Pons (tissue), 1 donor: ENCODE data around the gene TBC1D22A.

Source experiments
- DNase-seq: peaks from one replicate; pipeline ENCODE4 v3.0.0-alpha.2; 2016; ENCODE audit warnings: low spot score

The TBC1D22A gene

DNA sequence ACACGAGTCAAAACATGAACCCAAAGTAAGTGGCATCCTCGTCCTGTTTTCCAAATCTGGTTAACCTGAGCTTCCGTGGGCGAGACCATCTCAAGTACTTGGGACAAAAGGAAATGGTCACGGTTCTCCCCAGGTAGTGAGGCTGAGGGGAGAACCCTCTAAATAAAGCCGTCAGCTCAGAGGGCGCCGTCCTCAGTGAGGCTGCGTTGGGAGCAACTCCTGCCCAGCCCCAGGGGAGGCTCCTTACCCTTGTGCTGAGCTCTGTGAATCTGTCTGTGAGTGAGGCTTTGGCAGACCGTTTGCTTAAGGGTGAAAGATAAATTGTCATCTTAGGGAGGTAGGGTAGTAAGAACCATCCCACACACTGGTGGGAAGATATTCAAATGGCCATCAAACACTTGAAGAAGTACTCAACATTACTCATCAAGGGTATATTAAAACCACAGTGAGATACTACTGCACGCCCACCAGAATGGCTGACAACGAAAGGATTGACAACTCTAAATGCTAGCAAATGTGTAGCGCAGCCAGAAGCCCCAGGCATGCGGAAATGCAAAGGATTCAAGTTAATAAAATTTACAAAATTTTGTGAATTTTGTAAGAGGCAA, 321.0 kb downstream of the TBC1D22A start:
- DNase-seq, result no peak

DNA sequence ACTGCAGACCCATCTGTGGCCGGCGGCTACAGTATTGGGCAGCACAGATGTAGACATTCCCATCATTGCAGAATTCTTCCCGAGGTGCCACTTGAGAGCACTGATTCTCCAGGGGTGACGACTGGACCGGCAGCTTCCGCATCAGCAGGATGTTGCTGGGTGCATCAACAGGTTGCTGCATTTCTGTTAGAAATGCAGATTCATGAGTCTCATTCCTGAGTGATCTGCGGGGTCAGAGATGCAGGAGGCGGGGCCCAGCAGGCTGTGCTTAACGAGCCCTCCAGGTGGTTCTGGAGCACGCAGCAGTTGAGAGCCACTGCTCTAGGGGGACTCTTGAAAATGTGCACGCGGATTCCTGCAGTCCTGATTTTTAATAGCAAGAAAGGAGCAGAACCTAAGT, 321.8 kb downstream of the TBC1D22A start:
- DNase-seq, result no peak

DNA sequence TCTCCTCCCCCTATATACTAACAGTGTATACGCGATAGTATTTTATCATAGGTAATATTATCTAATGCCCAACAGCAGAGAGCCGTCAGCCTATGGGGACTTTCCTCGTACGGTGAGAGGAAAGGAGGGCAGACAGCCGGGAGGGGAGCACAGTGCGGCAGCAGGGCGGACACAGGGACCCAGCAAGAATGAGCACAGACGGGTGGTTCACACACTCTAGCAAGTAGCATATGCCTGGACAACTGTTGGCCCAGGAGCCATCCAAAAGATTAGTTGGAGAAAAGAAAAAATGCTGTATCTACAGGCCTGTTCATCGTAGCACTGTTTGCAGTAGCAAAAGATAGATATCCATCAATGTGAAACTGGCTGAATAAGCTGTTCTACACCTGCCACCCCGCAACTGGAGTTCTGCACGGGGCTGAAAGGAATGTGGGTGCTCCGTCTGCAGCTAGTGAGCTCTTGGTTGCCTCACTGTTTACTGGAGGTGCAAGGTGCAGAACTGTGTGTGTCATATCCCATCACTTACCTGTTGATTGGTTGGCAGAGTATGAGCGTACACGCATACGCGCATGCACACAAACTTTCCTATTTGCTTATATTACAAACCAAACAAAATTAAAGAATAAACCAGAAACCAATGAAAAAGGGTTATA, 324.3 kb downstream of the TBC1D22A start:
- no peak for DNase-seq

DNA sequence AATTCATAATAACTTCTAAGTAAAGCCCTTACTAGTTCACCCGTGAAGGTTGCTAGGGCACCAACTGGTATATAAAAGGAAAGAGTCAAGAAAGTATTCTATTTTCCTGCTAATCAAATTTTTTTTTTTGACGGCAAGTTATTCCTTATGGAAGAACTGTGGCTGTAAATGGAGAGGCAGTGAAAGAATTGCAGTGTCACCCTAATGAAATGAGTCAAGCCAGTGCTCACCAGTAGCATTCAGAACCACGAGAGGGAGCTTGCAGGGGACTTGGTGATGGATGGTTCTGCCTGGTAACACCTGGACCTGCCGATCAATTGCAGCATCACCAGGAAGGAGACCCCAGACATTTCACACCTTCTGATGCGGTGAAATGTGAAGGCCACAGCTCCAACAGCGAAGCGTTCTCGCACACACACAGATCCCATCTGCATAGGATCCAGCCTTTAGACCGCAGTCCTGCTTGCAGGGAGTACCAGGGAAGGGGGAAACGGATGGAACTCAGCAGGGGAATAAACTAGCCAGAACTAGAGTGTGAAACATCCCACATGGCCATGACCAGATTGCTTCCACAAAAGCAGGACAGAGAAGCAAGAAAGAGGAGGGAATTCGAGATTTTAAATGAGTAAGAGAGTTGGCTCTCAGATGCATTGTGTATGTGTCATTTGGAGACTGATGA, 326.2 kb downstream of the TBC1D22A start:
- no peak for DNase-seq

DNA sequence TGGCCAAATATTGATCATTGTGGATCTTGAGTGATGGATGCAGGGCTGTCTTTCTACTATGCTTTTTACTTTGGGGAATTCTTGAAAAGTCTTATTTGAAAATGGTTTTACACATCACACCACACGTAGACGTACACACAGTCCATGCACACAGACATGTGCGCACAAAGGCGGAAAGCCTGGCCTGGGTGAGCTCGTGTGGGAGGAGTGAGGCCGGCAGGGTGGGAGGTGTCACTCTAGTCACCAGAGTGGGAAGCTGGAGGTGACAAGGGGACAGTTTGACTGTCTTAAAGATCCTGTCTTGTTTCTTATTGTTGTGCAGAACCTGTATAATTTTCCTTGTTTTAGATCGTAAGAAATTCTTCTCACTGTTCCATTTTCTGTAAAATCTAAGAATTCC, 326.9 kb downstream of the TBC1D22A start:
- no peak for DNase-seq

DNA sequence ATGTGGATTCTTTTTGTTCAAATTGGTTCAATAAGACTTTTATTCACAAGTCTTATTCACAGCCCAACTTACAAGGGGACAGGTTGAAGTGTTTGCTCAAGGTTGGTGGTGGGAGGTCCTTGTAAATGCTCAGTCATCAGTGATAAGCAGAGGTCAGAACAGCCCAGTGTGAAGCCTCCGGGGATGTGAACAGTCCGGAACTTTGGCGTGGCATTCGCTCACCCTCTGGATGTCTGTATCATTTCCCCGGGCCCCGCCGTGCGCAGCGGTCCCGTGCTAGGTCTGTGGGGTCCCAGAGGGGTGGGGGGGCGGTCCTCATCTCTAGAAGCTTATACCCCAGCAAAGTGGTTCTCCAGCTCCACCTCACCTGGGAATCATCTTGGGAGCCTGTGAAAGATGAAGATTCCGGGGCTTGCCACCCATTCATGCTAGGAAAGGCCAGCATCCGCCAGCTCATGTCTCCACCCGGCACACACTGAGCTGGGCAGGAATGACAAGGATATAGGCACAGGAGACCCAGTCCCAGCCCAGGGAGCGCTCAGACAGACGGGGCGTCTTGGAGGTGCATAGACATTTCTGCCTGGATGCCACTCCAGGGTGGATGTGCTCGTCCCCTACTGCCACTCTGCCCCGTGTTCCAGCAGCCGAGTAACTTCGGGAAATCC, 327.5 kb downstream of the TBC1D22A start:
- DNase-seq, result no peak

DNA sequence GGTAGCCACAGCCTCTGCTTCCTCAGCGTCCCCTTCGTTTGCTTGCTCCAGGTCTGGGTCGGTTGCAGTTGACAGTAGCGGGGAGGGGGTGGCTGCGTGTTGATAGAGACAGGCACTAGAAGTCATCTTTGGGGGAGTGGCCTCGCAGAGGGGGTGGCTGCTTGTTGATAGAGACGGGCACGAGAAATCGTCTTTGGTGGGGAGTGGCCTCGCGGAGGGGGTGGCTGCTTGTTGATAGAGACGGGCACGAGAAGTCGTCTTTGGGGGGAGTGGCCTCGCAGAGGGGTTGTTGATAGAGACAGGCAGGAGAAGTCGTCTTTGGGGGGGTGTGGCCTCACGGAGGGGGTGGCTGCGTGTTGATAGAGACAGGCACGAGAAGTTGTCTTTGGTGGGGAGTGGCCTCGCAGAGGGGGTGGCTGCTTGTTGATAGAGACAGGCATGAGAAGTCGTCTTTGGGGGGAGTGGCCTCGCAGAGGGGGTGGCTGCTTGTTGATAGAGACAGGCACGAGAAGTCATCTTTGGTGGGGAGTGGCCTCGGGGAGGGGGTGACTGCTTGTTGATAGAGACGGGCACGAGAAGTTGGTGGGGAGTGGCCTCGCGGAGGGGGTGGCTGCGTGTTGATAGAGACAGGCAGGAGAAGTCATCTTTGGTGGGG, 328.3 kb downstream of the TBC1D22A start:
- DNase-seq, result no peak

DNA sequence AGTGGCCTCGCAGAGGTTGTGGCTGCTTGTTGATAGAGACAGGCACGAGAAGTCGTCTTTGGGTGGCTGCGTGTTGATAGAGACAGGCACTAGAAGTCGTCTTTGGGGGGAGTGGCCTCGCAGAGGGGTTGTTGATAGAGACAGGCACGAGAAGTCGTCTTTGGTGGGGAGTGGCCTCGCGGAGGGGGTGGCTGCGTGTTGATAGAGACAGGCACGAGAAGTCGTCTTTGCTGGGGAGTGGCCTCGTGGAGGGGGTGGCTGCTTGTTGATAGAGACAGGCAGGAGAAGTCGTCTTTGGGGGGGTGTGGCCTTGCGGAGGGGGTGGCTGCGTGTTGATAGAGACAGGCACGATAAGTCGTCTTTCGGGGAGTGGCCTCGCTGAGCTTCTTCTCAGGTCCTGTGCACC, 328.8 kb downstream of the TBC1D22A start:
- DNase-seq, result no peak

DNA sequence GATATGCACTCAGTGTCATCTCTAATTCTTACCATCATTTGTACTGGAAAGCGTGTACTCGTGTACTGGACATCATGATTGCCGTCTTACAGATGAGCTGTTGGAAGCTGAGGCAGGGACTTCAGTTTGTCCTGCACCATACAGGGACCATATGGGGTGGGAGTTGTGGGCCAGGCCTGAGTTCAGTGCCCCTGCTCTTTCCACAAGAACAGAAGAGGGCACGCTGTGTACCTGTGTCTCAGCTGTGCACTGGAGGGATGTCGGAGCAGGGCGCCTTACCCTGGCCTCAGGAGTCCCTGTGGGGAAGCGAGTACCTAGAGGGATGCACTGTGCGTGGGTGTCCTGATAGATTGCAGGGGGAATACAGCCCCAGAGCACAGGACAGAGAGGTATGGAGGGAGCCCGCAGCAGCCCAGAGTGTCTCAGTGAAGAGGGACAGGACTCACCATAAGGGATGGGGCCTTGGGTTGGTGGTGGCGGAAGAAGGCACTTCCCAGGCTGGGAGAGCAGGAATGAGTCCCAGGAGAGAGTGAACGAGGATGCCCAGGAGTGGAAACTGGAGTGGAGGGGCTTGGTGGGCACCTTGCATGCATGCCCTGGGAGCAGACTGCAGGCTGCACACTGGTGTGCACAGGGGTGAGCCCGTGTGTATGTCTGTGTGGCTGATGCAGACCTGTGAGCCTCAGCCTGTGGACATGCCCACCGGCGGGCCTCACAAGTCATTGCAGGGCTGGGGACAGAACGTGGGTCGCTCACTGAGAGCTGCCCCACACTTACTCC, 329.7 kb downstream of the TBC1D22A start:
- DNase-seq, result no peak

DNA sequence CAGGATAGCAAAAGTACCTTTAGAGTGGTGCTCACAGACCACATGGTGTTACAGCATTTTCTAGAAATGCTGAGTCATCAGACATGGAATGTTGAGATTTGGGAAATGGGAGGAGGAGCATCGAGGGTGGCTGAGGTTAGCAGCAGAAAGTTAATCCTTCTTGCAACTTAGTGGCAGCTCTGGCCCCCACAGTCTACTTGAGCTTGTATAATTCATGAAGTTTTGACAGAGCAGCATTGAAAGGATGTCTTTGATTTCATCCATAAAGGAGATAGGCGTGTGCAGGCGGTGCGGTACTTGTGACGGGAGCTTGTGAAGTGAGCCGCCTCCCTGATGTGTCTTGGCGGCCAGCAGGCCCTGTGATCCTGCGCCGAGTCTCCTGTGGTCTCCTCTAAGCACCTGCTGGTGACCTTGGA, 330.5 kb downstream of the TBC1D22A start:
- no peak for DNase-seq

DNA sequence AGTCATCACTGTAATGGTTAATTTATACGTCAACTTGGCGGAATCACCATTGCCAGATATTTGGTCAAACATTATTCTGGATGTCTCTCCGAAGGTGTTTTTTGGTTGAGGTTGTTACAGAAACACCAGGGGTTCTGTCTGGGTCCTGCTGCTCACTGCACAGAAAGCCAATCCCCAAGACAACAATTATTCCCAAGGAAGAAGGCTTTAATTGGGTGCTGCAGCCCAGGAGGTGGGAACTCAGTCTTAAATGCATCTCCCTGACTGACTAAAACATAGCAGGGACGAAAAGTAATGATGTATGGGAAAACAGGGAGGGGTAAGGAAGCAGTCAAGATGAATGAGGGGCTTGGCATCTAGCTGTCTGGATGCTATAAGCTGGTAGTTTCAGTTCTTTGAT, 331.3 kb downstream of the TBC1D22A start:
- no peak for DNase-seq

DNA sequence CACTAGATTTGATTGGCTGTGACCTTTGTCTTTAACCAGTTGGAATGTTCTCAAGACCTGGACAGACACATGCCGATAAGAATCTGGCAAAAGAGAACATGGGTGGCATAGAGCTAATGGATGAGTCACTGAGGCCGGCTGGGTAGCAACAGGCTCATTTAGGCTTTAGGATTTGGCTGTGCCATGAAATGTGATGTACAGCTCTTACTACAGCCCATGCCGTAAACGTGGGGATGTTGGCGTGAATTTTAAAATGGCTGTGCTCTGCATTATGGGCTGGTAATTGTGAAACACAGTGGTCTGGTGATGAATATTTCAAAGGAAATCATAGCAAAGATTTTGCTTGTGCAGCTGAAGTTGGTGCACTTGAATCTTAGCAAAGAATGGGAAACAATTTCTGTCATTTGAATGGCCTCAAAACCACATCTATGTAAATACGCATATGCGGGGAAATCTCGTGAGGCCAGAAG, 332.4 kb downstream of the TBC1D22A start:
- DNase-seq, result no peak

DNA sequence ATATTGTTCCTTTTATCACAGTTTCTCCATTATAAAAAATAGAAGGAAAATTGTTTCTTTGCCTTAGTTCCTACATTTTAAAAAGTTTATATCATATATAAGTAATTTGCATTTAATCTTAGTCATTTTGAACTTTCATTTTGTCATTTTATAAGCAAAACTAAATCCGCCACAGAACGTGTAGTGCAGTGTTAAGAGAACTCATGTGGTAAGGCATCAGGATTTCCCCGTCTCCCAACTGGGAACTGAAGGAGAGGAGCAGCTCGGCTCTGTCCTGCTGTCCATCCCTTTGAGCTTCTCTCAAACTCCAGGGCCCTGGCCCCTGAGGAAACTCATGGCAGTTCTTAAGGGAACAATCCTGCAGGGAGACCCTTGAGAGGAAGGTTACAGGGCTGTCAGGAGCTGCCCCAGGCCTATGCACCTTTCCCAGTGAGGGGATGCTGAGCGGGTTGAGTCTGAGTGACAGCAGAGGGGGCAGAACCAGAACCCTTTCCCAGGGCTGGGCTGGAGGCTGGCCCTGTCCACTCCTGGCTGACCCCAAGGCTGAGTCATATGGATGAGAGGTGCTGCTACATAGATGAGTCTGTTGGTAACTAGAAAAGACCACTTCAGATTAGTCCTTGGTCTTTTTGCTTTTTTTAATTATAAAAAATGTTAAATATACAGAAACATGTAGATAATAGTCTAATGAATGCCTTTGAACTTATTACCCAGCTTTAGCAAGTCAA, 333.1 kb downstream of the TBC1D22A start:
- DNase-seq, result no peak

DNA sequence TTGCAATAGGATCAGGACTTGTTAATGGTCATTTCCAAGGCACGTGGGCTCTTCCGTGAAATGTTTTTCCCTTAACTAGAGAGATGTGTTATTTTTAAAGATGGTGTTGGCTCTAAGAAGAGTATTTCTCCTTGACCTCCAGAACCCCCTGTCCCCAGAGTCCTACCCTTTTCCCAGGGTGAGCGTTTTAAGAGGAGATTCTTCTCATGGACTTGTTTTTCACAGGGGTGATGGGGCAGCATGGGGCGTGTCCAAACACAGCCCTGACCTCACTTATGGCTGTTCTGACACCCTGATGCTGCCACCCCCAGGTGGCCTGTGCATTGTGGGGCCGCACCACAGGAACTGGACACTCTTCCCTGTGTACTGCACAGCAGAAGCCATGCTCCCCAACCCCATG, 335.7 kb downstream of the TBC1D22A start:
- DNase-seq, result no peak

DNA sequence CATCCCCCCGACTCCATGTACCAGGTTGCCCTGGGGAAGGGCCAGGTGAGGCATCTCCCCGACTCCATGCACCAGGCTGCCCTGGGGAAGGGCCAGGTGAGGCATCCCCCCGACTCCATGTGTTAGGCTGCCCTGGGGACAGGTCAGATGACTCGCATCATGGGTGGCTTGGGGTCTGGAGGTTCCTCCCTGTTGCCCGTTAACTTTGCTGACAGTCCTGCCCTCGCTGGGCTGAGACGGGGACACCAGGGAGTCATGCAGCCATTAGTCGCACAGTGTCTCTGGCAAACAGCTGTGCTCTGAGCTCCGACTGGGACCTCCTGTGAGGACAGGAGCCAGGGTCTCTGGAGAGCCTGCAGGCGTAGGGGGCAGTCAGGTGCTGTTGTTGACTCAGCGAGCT, 336.1 kb downstream of the TBC1D22A start:
- DNase-seq, result no peak

DNA sequence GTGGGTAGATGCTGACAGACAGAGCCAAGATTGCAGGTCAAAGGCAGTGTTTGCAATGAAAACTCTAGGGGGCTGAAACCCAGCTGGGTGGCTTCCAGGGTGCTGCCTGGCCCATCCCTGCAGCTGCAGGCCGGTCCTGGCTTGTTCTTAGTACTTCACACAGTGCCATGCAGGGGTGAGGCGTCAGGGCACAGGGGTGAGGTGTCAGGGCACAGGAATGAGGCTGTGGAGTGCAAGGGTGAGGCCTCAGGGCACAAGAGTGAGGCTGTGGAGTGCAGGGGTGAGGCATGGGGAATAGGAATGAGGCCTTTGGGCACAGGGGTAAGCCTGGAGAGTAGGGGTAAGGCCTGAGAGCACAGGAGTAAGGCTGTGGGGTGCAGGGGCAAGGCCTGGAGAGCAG, 337.6 kb downstream of the TBC1D22A start:
- no peak for DNase-seq

DNA sequence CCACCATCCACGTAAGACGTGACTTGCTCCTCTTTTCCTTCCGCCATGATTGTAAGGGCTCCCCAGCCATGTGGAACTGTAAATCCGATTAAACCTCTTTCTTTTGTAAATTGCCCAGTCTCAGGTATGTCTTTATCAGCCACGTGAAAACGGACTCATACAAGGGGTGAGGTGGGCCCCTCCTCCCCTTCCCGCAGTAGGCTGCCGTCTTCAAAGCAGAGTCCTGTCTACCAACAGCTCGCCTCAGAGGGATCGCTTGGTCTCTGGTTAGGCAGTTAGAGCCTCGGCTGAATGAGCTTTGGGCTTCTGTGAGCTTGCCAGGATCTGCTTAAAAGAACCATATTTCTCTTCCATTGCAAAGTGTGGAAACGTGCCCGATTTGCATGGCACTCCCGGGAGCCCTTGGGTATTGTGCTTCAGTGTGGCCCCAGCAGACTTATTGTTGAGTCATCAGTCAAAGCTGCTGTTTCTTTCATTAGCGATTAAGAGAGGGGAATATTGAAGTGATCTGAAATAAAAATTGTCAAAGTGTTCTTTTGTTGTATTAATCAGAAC, 338.3 kb downstream of the TBC1D22A start:
- no peak for DNase-seq

DNA sequence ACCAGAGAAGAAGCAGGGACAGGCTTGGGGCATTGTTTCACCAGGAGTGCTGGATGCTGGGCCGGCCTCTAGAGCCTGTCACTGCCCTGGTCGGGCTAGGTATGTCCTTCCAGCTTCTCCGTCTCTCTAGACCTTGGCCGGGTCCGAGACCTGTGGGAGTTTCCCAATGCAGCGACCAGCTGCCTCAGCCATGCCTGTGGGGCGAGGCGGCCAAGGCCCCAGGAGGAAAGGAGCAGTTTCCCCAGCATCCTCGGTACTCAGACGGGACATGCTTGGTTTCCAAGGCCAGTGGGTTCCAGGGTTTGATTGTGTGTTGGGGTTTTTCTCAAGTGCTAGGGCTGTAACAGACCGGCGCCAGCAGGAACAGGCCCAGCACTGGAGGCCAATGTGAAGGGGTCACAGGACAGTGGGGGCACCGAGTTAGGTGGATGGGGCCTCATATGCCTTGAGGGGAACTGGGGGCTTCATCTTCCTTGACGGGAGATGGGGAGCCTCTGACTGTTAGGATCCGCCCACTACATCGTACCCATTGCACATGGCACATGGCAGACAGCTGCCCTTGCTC, 339.0 kb downstream of the TBC1D22A start:
- DNase-seq, result no peak

DNA sequence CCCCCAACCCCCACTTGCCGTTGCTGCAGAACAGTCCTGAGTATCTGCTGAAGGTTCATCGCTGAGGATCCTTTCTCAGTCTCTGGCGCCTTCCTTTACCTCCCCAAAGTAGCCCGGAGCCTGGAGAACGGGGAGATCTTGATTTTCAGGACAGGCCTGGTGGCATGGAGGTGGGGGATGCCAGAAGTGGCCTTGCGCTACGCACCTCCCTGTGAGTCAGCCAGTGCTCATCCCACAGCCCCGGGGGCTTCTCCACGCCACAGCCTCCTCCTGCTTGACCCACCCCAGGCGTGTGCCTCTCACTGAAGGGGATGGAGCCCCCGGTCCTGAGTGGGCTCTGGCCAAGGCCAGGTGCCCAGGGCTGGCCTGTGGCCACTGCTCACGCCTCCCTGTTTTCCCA, 339.6 kb downstream of the TBC1D22A start:
- DNase-seq, result no peak

DNA sequence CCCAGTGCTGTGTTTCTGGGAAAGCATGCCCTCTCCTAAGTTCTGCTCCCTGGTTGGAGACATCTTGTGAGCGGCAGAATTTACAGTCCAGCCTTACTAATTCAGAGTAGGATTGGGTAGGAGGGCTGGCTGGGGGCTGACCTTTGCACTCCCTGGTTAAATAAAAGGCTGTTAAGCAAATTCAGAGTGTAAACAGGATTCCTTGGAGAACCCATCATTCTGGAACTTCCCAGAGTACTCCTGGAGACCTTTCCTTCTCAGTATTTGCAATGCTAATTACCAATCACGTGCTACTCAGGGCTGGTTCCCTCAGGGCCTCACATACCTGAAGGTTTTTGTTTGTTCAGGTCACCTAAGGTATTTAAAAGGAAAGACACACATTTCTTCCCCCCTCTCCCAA, 340.2 kb downstream of the TBC1D22A start:
- no peak for DNase-seq
